HepG2 (cell line): ENCODE results near the gene VEGFB. TPM values are rescaled to one million over a fixed set of nuclear protein-coding genes. Genes with fewer than 3 reads are reported as not detected.

Experiments
- ARID4A ChIP-seq: sonication (generic); formaldehyde crosslinking; IDR thresholded peaks from 2 replicates; pipeline ENCODE4 v1.5.0; 2020; ENCODE audit warnings: mild to moderate bottlenecking, missing genetic modification reagents, borderline replicate concordance
- CREBL2 ChIP-seq: sonication (generic); formaldehyde crosslinking; IDR thresholded peaks from 2 replicates; pipeline ENCODE4 v1.8.1; 2023; ENCODE audit warnings: missing genetic modification reagents, mild to moderate bottlenecking, borderline replicate concordance
- DRAP1 ChIP-seq: IDR thresholded peaks from 2 replicates; pipeline ENCODE4 v1.6.1; 2016; ENCODE audit warnings: missing genetic modification reagents, missing compliant biosample characterization
- ETV6 ChIP-seq: sonication (generic); formaldehyde crosslinking; conservative IDR thresholded peaks from 2 replicates; pipeline ENCODE4 v1.4.0; 2020; ENCODE audit warnings: missing genetic modification reagents
- FOXM1 ChIP-seq: sonication (generic); formaldehyde crosslinking; IDR thresholded peaks from 2 replicates; pipeline ENCODE4 v1.5.0; 2020; ENCODE audit warnings: missing genetic modification reagents
- HNRNPUL1 ChIP-seq: fragments of 200-400 bp; formaldehyde crosslinking; IDR thresholded peaks from 2 replicates; pipeline ENCODE4 v1.6.1; 2017; ENCODE audit warnings: low read depth, mild to moderate bottlenecking, low read length, moderate library complexity
- MEIS1 ChIP-seq: sonication (generic); formaldehyde crosslinking; IDR thresholded peaks from 2 replicates; pipeline ENCODE4 v1.9.0; 2021; ENCODE audit warnings: mild to moderate bottlenecking, missing genetic modification reagents, moderate library complexity, borderline replicate concordance
- MIER2 ChIP-seq: IDR thresholded peaks from 2 replicates; pipeline ENCODE4 v1.6.1; 2016; ENCODE audit warnings: missing biosample characterization, missing genetic modification reagents
- NR2C2 ChIP-seq: sonication (generic); formaldehyde crosslinking; IDR thresholded peaks from 2 replicates; pipeline ENCODE4 v1.4.0; 2020; ENCODE audit warnings: missing genetic modification reagents, mild to moderate bottlenecking, moderate library complexity, borderline replicate concordance
- RFX3 ChIP-seq: IDR thresholded peaks from 2 replicates; pipeline ENCODE4 v1.6.1; 2016; ENCODE audit warnings: missing biosample characterization, missing genetic modification reagents
- SALL1 ChIP-seq: sonication (generic); formaldehyde crosslinking; IDR thresholded peaks from 2 replicates; pipeline ENCODE4 v1.8.0; 2022; ENCODE audit warnings: mild to moderate bottlenecking, missing genetic modification reagents
- THAP11 ChIP-seq: IDR thresholded peaks from 2 replicates; pipeline ENCODE4 v1.6.1; 2016; ENCODE audit warnings: missing biosample characterization, missing genetic modification reagents
- polyA plus RNA-seq, 8 experiments: library from polyadenylated mRNA; depleted of rRNA in 3 of 8; stranded (reverse) in 7 of 8; unstranded in 1 of 8; fragments of >200 nt; fragmentation: Illumina TruSeq in 4 of 8; extraction: Trizol in 4 of 8; gene quantifications; 2 replicates each; pipeline versions ENCODE4 v1.2.1 to v1.2.3, GENCODE V29; 2011 to 2016; ENCODE audit warnings: low read depth in 4 of 8, missing spikeins in 1 of 8, mixed read lengths in 1 of 8; ENCODE audit not compliant: insufficient read depth in 1 of 8
- total RNA-seq, 5 experiments: library from RNA; depleted of rRNA; stranded (reverse); fragments of >200 nt; fragmentation: Illumina TruSeq; extraction: Trizol; gene quantifications; 2 replicates each; pipeline ENCODE4 v1.2.3, GENCODE V29; 2016; ENCODE audit warnings: low read depth in 1 of 5
- TF ChIP-seq, protein P1 (sequence below): sonication (generic); formaldehyde crosslinking; IDR thresholded peaks from 2 replicates; pipeline ENCODE4 v1.5.0; 2020; ENCODE audit warnings: mild to moderate bottlenecking, missing genetic modification reagents
- TF ChIP-seq, protein P2 (sequence below): sonication (generic); formaldehyde crosslinking; IDR thresholded peaks from 2 replicates; pipeline ENCODE4 v1.4.0; 2020; ENCODE audit warnings: missing genetic modification reagents
- TF ChIP-seq, protein P3 (sequence below): sonication (generic); formaldehyde crosslinking; IDR thresholded peaks from 2 replicates; pipeline ENCODE4 v1.5.1; 2020; ENCODE audit warnings: missing genetic modification reagents, mild to moderate bottlenecking, borderline replicate concordance

VEGFB gene
- total and polyA plus RNA-seq, 2 of the 13 experiments (the other 11 are each of a cell fraction or from before 2014, with no cell fraction given), result 9.0 to 11.3 TPM

DNA sequence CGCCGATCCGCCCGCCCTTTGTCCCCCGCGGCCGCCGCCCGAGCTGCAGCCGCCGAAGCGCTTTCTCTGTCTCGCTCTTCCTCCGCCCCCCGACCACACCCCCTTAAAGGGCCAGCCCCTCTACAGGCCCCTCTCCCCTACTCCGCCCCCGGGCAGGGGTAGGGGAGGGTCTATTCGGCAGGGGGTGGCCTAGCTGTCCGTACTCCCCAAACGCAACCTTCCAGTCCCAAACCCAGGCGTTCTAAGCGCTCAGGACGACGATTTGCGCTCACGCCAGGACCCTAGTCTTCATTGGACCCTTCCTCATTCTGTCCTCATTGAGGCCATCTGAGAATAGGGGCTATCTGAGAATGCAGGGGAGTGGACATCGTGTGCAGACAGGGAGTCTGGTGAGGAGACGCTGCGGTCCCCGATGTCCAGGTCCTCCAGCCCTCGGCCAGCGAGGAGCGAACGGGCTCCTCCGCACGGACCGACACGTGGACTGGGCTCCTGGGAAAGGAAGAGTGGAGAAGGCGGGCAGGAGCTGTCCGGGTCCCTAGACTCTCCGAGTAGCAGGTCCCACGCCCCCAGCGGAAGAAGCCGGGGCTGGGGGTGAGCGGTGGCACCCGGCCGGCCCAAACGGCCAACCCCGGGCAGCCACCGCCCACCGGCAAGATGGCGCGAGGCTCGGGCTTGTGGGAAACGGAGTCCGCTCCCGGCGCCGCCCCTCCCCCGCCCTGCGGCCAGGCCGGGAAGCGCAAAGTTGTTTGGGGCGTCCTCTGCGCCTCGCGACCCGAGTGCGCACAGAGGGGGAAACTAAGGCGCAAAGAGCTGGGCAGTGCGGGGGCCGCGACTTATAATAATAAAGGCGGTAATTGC is 12.7 kb downstream of the VEGFB start, which contains the start of gene PPP1R14B (continued):
- TF ChIP-seq CREBL2 (no peak), DRAP1 (CRISPR knock-in tag) (peak; percentile 11; the same call in 1 of the 2 replicates), ETV6 (0 out of 2 replicates have a peak, but pooled peaks have one; percentile 19), MIER2 (CRISPR knock-in tag) (no peak), SALL1 (CRISPR knock-in tag) (peak; percentile 62), ARID4A (CRISPR knock-in tag) (peak; percentile 81), FOXM1 (CRISPR knock-in tag) (no peak), NR2C2 (CRISPR knock-in tag) (peak; percentile 40; the same call in 1 of the 2 replicates), RFX3 (CRISPR knock-in tag) (no peak), MEIS1 (no peak), HNRNPUL1 (no peak), THAP11 (CRISPR knock-in tag) (peak; percentile 97)
- TF ChIP-seq, protein P1, sequence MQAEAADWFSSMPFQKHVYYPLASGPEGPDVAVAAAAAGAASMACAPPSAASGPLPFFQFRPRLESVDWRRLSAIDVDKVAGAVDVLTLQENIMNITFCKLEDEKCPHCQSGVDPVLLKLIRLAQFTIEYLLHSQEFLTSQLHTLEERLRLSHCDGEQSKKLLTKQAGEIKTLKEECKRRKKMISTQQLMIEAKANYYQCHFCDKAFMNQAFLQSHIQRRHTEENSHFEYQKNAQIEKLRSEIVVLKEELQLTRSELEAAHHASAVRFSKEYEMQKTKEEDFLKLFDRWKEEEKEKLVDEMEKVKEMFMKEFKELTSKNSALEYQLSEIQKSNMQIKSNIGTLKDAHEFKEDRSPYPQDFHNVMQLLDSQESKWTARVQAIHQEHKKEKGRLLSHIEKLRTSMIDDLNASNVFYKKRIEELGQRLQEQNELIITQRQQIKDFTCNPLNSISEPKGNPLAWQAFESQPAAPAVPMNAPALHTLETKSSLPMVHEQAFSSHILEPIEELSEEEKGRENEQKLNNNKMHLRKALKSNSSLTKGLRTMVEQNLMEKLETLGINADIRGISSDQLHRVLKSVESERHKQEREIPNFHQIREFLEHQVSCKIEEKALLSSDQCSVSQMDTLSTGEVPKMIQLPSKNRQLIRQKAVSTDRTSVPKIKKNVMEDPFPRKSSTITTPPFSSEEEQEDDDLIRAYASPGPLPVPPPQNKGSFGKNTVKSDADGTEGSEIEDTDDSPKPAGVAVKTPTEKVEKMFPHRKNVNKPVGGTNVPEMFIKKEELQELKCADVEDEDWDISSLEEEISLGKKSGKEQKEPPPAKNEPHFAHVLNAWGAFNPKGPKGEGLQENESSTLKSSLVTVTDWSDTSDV, result no peak
- TF ChIP-seq, protein P2, sequence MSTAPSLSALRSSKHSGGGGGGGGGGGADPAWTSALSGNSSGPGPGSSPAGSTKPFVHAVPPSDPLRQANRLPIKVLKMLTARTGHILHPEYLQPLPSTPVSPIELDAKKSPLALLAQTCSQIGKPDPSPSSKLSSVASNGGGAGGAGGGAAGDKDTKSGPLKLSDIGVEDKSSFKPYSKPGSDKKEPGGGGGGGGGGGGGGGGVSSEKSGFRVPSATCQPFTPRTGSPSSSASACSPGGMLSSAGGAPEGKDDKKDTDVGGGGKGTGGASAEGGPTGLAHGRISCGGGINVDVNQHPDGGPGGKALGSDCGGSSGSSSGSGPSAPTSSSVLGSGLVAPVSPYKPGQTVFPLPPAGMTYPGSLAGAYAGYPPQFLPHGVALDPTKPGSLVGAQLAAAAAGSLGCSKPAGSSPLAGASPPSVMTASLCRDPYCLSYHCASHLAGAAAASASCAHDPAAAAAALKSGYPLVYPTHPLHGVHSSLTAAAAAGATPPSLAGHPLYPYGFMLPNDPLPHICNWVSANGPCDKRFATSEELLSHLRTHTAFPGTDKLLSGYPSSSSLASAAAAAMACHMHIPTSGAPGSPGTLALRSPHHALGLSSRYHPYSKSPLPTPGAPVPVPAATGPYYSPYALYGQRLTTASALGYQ, result no peak
- TF ChIP-seq, protein P3, sequence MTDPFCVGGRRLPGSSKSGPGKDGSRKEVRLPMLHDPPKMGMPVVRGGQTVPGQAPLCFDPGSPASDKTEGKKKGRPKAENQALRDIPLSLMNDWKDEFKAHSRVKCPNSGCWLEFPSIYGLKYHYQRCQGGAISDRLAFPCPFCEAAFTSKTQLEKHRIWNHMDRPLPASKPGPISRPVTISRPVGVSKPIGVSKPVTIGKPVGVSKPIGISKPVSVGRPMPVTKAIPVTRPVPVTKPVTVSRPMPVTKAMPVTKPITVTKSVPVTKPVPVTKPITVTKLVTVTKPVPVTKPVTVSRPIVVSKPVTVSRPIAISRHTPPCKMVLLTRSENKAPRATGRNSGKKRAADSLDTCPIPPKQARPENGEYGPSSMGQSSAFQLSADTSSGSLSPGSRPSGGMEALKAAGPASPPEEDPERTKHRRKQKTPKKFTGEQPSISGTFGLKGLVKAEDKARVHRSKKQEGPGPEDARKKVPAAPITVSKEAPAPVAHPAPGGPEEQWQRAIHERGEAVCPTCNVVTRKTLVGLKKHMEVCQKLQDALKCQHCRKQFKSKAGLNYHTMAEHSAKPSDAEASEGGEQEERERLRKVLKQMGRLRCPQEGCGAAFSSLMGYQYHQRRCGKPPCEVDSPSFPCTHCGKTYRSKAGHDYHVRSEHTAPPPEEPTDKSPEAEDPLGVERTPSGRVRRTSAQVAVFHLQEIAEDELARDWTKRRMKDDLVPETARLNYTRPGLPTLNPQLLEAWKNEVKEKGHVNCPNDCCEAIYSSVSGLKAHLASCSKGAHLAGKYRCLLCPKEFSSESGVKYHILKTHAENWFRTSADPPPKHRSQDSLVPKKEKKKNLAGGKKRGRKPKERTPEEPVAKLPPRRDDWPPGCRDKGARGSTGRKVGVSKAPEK, result peak; percentile 41; the same call in 1 of the 2 replicates
